Measurements from ENCODE around the gene PTPRU.

The PTPRU gene

GRCh38 chr1:29245876-29246275 is 9.6 kb downstream of the PTPRU start:
- DNase-seq (ENCODE audit: low read depth), result no peak

DNA sequence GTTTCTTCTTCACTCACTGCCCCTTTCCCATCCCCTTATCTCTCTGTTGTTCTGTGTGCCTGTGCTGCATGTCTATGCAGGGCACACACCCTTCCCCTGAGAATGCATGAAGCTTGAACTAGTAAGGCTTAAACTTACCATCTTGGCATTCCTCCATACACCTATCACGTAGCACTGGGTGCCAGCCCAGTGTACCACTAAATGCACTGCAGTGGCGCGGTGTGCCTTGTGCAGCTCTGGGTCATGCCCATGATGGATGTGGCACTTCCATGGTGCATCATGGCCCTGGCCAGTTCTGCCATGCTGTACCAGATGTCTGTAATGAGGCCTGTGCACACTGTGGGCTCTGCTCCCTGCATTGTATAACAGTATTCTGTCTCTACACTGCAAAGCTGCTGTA is 10.7 kb downstream of the PTPRU start:
- no peak for DNase-seq (ENCODE audit: low read depth)

DNA sequence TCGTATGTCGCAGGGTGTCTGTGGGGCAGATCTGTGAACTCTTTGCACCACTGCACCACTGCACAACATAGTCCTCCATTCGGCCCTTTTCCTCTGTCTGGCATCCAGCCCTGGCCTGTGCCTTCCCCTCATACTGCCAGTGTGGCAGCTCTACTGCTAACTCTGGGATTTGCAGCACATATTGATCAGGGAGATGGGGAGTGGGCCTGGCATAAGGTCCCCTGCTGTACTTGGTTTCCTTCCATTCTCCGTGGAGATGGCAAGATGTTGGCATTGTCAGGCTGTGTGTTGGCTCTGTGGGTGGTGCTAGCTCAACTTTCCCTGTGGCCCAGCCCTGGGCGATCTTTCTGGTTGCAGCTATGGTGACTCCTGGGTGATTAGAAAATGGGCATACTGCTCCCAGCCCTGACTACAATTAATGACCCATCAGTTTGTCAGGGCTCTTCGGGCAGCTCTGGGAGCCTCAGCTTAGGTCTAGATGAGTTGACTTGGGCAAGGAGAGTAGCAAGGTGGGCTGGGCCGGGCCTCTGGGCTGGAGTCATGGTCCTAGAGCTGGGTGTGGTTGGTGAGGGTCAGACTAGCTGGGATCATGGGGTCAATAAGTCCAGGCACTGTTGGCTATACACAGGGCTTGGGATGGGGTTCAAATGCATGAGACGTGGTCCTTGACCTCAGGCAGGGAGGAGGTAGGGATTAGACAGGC is 11.4 kb downstream of the PTPRU start:
- no peak for DNase-seq (ENCODE audit: low read depth)

DNA sequence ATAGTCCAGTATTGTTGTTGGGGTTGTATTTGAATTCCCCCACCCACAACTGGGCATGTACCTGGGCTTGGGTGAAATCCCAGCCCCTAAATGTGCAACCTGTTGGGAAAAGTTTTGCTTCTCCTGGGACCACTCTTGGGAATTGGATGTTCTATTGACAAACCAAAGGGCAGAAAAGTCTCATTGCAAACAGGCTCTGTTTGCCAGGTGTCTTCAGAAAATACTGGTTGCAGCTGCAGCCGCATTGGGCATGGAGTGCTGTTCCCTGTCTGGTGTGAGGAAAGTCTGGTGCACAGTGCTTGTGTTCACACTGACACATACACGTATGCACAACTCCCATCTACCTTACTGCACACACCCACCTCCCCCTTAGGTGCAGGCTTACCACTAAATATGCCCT is 12.1 kb downstream of the PTPRU start:
- no peak for DNase-seq (ENCODE audit: low read depth)

DNA sequence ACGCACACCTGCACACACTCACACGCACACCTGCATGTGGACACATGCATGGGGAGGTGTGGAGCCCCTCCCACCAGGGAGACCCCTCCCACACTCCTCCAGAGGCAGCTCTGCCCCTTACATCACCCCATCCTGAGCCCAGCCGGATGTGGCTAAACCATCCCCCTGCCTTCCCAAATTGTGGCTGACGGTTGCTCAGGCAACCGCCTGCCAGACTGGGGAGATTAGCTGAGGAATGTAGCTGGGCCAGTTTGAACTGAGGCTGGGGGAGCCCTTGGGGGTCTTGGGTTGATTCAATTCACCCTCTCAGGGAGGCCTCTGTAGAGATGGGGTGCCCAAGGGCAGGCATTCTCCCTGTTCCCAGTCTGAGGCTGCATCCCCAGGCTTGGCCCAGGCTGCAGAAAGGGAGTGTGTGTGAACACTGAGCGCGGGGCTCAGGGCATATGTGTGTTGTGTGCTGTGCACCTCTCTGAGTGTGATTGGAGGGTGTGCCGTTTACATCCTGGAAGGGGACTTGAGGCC is 12.9 kb downstream of the PTPRU start:
- no peak for DNase-seq (ENCODE audit: low read depth)

- no peak for DNase-seq (ENCODE audit: low read depth)
These were observed 13.7 kb downstream of the PTPRU start for GRCh38 chr1:29249951-29250581.

- DNase-seq (ENCODE audit: low read depth), result no peak
These were observed 15.1 kb downstream of the PTPRU start for GRCh38 chr1:29251164-29252124.

DNA sequence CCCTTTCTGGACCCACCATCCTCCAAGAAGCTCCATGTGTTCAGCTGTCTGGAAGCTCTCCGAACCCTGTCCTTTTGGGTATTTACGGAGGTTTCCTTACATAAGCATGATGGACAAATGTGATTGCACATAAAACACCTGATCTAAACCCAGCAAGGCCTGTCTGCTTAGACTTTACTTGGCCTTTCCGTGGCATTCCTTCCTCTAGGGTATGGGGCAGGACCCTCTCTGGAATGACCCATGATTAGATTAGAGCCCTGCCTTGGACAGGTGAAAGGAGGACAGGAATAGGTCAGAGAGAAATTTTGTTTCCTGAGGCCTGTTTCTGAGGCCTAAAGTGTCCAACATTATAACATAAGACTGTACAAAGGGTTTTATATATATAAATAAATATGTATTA is 16.9 kb downstream of the PTPRU start:
- DNase-seq (ENCODE audit: low read depth), result no peak

GRCh38 chr1:29254346-29254745 is 18.0 kb downstream of the PTPRU start:
- no peak for DNase-seq (ENCODE audit: low read depth)

- no peak for DNase-seq (ENCODE audit: low read depth)
These were observed 18.9 kb downstream of the PTPRU start for GRCh38 chr1:29255134-29255666.

DNA sequence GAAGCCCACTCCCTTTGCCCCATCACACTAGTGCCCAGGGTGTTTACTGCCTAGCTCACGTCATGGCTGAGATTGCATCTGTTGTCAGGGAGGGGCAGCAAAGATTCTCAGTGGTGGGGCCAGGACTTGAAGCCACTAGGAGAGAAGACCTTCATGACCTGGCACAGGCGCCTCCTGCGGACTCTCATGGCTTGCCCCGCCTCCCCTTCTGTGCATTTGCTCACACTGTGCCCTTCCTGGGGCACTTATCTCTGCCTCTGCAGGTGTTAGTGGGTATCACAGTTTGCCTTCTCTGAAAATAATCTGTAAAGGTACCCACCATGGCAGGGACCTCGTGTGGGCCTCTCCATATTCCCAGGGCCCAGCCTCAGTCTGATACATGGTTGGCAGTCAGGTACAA is 20.1 kb downstream of the PTPRU start:
- DNase-seq (ENCODE audit: low read depth), result no peak

DNA sequence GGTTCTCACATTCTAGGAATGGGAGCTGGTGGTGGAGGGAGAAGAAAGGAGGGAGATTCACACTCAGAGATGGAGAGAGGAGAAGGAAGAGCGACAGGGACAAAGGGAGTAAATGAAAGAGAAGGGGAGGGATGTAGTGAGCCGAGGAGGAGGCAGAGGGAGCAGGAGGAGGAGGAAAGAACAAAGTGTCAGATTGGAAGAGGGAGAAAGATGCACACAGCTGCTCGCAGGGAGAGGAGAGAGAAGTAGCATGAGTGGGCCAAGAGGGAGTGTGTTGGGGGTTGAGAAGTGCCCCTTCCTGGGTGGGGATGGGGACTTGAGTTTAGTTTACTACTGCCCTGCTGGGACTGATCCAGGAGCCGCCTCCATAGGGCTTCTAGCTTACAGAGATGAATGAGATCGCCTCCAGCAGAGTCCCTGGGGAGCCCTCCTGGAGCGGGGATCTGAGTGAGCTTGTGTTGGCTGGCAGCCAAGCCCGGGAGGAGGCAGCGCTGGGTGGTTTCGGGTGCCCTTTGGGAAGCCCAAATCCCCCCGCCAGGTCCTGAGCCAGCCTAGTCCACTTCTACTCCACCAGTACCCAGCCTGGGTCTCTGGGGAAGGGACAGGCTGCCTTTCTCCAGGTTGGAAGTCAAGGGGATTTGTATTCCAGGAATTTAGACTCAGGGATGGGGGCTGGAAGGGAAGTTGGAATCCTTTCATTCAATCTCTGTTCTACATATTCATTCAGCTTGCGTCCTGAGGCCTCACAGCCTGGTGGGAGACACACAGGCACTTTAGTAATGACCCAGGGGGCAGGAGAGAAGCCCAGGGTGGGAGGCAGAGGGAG is 20.9 kb downstream of the PTPRU start:
- DNase-seq (ENCODE audit: low read depth), result no peak

GRCh38 chr1:29258189-29258975 is 22.1 kb downstream of the PTPRU start:
- no peak for DNase-seq (ENCODE audit: low read depth)

GRCh38 chr1:29258976-29259801 is 22.9 kb downstream of the PTPRU start:
- DNase-seq (ENCODE audit: low read depth), result no peak

DNA sequence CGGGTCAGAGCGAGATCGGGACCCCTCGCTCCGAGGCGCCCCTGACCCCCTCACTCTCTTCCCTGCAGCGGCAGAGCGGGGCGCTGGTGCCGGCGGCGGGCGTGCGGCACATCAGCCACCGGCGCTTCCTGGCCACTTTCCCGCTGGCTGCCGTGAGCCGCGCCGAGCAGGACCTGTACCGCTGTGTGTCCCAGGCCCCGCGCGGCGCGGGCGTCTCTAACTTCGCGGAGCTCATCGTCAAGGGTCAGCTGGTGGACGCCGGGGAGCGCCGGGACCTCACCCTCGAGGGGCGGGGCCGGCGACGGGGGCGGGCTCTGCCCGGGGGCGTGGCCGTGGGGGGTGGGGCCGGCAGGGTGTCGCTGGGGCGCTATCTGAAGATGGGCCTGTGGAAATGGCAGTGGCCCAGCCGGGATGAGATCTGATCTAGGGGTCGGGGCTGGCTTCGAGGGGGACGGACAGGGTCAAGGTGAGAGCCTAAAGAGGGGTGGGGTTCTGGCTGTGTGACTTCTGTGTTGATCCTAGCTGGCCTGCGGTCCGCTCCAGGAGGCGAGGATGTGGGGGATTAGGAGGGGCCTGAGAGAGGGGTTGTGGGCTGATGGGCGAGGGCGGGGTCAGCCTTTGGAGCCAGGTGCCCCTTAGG is 23.6 kb downstream of the PTPRU start:
- no peak for DNase-seq (ENCODE audit: low read depth)

DNA sequence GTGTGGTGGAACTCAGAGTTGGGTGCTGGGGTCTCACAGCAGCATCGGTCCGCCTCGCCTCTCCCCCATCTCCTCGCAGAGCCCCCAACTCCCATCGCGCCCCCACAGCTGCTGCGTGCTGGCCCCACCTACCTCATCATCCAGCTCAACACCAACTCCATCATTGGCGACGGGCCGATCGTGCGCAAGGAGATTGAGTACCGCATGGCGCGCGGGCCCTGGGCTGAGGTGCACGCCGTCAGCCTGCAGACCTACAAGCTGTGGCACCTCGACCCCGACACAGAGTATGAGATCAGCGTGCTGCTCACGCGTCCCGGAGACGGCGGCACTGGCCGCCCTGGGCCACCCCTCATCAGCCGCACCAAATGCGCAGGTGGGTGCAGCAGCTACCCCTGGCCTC is 24.2 kb downstream of the PTPRU start:
- no peak for DNase-seq (ENCODE audit: low read depth)

- DNase-seq (ENCODE audit: low read depth), result no peak
These were observed 28.6 kb downstream of the PTPRU start for GRCh38 chr1:29264773-29265389.

- no peak for DNase-seq (ENCODE audit: low read depth)
These were observed 30.6 kb downstream of the PTPRU start for GRCh38 chr1:29266912-29267311.

Data from stimulated activated CD8-positive, alpha-beta memory T cell treated with anti-CD3 and anti-CD28 coated beads, Interleukin-7, amount 100 ng/mL, for 24 hours (primary cell).